Sciatic nerve (tissue), 2 donors: ENCODE measurements around the gene DHX8. TPM values are rescaled to one million over a fixed set of nuclear protein-coding genes. Genes with fewer than 3 reads are reported as not detected.
A peak's percentile ranks its signal among the peaks of the same experiment; 100 is the strongest.

Experiments
- ATAC-seq: fragments of 200-7000 bp; cut with Tn5 transposase; one replicate; pipeline ENCODE4 v1.9.1; 2020; ENCODE audit warnings: mild to moderate bottlenecking, moderate library complexity
- DNase-seq: peaks from one replicate; pipeline ENCODE4 v3.0.0-alpha.2; 2020; ENCODE audit warnings: low spot score
- intact Hi-C: fragments of 100-400 bp; cut with DNase I; formaldehyde crosslinking; loops from one replicate; pipeline ENCODE4 v1.14.2; 2022
- total RNA-seq: library from RNA; stranded (reverse); fragmentation: NEBNext Ultra II Directional; extraction: Animal tissue kit (Norgen Biotek cat#: 25700); gene quantifications from one replicate; pipeline ENCODE4 v1.2.1, GENCODE V29; 2021
- donor health status: DM: no; HTN: no; CAD: no.
- donor health status: DM: no; HTN: no; CAD: no.

Gene DHX8
- total RNA-seq, 1 donor from 2014 or later = 40.9 TPM

DNA sequence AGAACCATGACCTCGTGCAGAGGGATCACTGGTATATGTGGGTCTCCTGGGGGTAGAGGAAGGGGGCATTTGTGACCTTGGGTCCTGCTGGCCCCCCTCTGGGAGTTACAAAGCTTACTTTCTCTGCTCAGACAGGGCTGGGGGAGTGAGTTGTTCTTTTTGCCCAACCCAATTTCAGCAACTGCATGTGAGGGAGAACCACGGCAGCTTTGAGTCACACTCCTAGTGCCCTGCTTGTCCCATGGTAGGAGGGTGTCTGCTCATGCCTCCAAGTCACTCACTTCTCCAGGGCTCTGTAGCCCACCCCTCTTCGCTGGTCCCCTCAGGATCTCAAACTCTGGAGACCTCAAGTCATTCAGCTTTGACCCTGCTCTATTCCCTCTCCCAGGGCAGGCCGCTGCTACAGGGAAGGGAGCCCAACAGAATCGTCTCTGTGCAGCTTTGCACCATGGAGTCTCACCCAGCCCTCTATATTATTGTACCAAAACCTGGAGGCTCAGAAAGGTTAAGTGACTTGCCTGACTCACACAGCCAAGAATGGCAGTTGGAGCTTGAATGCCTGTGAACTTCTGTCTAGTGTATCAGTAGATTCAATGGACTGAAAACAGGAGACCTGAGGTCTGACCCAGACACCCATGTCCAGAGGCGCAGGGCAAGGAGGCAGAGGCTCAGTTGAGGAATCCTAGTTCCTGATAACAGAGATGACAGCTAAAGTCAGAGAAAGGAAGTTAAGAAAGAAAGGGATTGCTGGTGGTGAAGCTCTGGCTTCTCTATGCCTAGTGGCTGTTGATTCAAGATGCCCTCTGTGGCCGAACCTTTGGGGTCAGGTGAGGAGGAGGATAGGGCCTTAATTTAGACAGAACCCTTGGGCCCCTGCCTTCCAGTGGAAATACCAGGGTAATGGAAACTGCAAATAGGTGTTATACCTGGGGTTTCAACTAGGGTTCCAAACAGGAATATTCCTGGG, 77.0 kb downstream of the DHX8 start:
- intact Hi-C loops = no loop called here
- DNase-seq = no peak
- ATAC-seq = no peak

DNA sequence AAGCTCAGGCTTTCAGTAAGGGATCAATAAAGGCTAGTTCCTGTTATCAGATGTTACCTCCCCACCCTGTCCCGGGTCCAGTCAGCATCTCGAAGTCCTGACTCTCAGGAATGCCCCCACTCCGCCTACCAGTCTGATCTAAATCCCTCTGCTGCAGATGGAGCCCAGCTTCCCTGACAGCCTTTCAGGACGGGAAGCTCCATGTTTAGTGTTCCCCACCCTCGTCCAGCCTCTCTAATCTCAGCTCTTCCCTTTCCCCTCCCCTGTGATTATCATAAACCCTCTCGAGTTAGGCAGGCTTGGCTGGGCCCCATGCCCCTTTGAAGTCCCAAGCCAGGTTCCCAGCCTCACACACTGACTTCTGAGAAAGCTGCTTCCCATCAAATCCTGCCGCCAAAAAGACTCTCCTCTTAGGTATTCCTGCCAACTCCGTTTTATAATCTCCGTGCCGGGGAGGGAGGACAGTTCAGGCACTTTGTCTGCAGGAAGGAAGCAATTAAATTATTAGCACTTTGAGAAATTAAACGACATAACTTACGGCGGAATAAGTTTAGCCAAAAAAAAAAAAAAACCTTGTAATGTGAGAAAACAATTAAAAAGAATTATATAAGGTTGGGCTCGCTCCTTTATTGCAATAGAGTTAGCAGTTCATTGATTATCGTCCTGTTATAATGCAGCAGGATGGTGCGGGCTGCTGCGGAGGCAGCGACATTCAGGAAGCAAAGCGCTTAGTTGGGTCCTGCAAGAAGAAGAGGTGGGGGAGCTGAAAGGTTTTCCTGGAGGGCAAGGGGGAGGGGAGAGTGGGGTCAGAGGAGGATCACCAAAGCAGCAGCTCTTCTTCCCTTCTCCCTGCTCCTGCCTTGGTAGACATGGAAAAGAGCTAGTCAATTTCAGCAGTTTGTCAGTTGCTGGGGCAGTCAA, 79.2 kb downstream of the DHX8 start:
- no peak for DNase-seq
- intact Hi-C loops = no loop called here
- ATAC-seq = peak; percentile 46

DNA sequence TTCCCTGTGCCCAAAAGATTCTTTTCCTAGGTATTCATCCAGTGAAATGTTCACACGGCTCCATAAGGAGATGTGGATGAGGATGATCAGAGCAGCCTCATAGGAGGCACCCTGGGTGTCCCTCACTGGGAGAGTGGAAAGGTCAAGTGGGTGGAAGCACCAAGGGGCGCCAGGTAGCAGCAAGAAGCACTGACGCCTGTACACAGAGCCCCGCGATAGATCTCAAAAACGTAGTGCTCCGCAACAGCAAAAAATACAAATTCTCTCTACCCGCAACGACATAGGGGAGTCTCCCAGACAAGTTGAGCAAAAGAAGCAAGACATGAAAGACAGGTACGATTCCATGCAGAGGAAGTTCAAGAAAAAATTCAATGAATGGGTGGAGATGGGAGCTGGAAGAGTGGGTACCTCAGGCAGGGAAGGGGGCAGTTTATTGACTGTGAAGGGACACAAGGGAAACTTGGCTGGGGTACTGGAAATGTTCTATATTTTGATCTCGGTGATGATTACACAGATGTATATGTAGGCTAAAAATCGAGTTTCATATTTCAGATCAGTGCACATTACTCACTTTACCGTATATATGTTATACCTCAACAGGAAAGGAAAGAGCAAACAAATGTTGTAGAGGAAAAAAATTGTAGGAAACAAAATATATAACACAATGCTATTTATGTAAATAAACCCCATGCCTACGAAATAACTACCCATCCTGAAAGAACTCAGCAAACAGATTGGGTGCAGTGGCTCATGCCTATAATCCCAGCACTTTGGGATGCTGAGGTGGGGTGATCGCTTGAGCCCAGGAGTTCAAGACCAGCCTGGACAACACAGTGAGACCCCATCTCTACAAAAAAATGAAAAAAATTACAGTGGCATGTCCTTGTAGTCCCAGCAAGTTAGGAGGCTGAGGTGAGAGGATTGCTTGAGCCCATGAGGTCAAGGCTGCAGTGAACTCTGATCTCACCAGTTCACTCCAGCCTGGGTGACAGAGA, 80.1 kb downstream of the DHX8 start:
- intact Hi-C loops = no loop called here
- ATAC-seq = no peak
- no peak for DNase-seq

DNA sequence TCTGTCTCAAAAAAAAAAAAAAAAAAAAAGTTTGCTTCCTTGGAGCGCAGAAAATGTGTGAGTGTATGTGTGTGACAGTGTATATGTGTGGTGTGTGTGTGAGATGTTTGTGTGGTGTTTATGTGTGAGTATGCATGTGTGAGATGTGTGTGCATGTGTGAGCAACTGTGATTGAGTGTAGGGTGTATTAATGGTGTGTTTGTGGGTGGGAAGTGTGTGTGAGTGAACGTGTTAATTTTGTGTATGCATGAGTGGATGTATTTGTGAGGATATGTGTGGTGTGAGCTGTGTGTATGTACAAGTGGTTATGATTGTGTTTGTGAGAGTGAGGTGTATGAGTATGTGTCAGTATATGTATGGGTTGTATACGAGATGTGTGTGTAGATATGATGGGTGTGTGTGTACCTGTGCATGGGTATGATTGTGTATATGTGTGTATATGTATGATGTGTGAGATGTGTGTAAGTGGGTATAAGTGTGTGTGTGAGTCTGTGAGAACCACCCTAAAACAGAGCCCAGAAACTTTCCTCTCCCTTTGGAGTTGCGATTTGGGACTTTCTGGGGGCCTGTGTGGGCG, 84.8 kb downstream of the DHX8 start:
- intact Hi-C loops = no loop called here
- no peak for ATAC-seq

DNA sequence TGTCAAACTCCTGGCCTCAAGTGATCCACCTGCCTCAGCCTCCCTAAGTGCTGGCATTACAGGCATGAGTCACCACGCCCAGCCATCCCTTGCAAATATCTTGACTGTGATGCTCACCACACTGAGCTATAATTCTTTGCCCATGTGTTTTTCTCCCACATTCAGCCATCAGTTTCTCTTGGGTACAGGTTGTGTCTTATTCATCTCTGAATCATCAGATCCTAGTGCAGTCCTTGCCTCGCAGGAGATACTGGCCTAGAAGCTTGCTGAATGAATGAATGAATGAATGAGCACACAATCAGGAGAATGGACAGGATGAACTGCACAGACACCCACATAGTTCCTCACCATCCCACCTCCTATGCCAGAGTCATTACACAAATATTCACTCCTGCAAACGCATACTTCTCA, 86.7 kb downstream of the DHX8 start:
- ATAC-seq (no peak), DNase-seq (no peak)
- intact Hi-C loops = loop anchor here (5.0 kb wide), 1 partner anchor 182 kb away; no protein-coding TSS in a partner anchor

More for the DNA sequence above, 84.8 kb downstream of the DHX8 start:
- no peak for DNase-seq

DNA sequence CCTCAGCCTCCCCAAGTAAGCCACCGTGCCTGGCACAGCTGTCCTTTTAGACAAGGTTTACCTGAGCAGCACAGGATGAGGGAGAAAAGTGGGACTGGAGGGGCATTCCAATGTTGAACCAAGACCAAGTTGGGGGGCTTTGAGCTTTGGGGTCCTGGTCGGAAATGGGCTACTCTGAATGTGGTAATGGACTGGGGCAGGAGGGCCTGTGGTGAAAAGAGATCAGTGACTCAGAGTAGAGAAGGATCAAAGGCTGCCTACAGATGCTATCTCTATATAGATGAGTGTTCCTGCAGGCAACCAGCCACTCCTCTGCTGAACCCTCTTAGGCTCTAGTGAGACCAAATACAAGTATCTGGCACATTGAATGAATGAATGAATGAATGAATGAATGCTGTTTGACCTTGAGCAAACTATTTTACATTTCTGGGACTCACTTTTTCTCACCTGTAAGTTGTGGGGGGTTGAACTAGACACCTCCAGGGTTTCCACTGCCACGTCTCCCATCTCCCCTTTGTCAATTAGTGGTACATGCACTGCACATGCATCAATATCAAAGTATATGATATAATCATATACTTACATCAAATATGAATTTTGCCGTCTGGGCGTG, 88.7 kb downstream of the DHX8 start:
- intact Hi-C loops = loop anchor here (5.0 kb wide), 1 partner anchor 180 kb away; no protein-coding TSS in a partner anchor
- DNase-seq = no peak

DNA sequence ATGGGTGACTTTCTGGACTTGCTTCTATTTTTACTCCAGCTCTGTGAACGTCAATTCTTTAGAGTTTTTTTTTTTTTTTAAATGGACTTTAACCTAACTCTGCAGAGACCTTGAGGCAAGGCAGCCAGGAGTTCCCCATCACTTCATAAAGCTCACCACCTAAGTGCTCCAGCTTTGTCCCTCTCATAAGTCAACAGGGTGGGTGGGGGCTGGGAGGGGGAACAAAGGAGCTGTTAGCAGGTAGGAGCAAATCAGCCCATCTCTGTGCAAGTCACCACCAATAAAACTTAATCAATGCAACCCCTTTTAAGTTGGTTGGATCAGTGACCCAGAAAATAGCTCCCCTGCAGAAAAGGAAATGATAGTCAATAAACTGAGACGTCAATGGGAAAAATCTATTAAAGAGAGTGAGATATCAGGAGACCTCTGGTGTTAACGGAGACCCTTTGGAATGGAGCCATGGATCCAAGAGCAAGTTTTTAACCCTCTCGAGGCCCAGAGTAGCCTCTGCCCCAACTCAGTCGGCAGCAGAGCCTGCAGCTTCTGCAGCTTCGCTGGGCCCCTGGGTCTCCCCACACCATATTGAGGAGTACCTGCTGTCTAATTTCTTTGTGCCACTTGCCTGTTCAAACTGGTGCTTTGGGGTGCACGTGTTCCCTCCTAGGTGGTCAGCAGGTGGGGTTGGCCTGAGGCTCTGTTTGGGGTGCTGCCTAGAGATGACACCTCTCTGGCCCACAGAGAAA, 90.0 kb downstream of the DHX8 start:
- intact Hi-C loops = loop anchor here (5.0 kb wide), 1 partner anchor 179 kb away; no protein-coding TSS in a partner anchor
- DNase-seq (no peak), ATAC-seq (no peak)

More for the DNA sequence above, 88.7 kb downstream of the DHX8 start:
- no peak for ATAC-seq

DNA sequence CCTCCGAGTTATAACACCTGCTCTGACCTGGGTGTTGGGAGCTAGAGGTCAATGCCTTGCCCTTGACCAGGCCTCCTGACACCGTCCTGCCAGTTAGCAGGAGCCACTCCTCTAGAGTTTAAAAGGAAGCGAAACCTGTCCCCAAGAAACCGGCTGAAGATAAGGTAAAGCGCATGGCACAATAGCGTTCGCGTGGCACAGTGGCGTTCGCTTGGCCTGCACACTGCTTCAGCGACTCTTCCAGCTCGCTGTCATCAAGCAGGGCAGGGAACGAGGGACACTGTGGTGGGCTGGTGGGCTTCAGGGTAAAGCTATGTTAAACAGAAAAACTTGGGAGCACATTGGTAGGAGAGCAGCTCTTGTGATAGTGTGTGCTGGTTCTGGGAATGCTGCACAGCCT, 90.6 kb downstream of the DHX8 start:
- intact Hi-C loops = loop anchor here (5.0 kb wide), 1 partner anchor 178 kb away; no protein-coding TSS in a partner anchor

DNA sequence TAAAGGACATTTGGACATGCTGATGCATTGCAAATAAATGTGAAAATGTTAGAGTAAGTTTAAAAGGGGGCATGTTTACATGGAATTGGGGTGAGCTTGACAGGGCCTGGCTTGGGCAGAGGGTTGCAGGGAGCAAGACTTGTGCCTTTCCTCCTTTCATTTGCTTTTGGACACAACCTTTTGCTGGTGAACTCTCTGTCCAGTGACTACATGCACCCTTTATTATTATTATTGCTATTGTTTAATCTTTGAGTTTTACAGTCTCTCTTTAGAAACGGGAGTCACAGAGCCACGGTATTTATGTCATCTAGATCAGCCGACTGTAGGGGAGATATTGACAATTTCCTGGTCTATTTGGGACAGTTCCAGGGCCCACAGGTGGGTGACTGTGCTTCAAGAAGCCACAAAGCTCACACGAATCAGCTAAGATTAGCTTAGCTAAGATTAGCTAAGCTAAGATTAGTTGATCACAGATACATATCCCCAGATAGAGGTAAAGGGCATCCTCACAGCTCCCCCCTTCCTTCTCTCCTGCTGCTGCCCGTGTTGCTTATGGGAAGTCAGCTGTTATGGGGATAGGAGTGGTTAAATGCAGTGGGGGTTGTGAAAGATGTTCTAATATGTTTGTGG, 91.2 kb downstream of the DHX8 start:
- DNase-seq (no peak), ATAC-seq (no peak)
- intact Hi-C loops = loop anchor here (5.0 kb wide), 1 partner anchor 177 kb away; no protein-coding TSS in a partner anchor

More for the DNA sequence above, 90.6 kb downstream of the DHX8 start:
- DNase-seq = no peak
- ATAC-seq = no peak

Other genes with a start within 250 kb of the DHX8 start
- 9,260 TPM for gene RNU2-1, start 250.0 kb upstream of the DHX8 start, total RNA-seq
- gene ARL4D, start 85.0 kb upstream of the DHX8 start, total RNA-seq = 94.0 TPM
- 7.1 TPM for gene ETV4, start 62.4 kb downstream of the DHX8 start, total RNA-seq
- gene MEOX1, start 177.9 kb downstream of the DHX8 start, total RNA-seq = 19.5 TPM